ENCODE measurements around the gene FLAD1. TPM values are rescaled to one million over a fixed set of nuclear protein-coding genes. Genes with fewer than 3 reads are reported as not detected.

FLAD1 gene
- total and polyA plus RNA-seq, 2 of the 8 experiments (the other 6 are each of a cell fraction or from before 2014, with no cell fraction given), result 104 to 143 TPM

DNA sequence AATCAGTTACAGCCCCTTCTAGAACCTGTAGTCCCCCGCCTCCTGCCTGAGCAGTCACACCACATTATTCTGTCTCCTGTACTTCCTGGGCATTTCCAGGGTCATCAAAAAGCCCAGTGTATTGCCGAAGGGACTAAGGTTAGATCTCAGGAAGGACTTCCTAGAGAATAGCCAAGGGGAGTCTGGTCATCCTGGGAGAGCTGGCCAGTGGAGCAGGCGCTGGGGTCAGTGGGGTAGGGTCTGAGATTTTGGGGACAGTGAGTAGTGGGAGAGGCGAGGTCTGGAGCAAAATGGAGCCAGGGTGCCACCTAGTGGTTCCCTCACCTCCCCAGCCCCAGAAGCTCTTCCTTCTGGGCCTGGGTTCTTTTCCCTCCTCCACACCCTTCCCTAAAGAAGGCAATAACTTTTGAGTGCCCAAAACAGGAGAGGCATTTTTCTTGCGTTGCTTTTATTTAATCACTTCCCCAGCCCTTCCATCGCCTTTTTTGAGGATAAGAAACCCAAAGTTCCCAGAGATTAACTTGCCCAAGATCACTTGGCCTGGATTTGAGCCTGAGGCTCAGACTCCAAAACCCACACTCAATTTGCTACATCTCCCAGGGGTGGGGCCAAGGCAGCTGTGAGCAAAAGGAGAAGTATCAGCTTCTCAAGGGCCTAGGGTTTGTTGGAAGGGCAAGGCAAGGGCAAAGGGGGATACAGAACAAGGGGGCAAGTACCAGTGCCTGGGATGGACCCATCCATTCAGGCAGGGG, 39.3 kb upstream of the FLAD1 start:
- WGBS, 2 experiments (ENCODE audit: extremely low coverage in 1 of 2, insufficient coverage in 1 of 2, insufficient read length in 1 of 2, insufficient replicate concordance in 2 of 2, low coverage in 1 of 2, low lambda C conversion rate in 2 of 2, missing lambda C conversion rate in 1 of 2), result 40% methylated on average over 6 of the region's 6 CpGs; no CpG with 5 or more reads in 1 of the 2 experiments
- no peak overlapping the region for H3K56ac ChIP-seq (replicated peaks; ENCODE audit: insufficient read length, low read depth, low read length)
- H3K4ac ChIP-seq (replicated peaks; ENCODE audit: insufficient read length, low read depth, low read length), result no peak overlapping the region
- no peak overlapping the region for H3K4me3 ChIP-seq (ENCODE audit: extremely low read depth in 1 of 4, insufficient read depth in 2 of 4, low read depth in 3 of 4, low read length in 4 of 4)
- H2BK120ac ChIP-seq (replicated peaks; ENCODE audit: low read depth, low read length), result no peak overlapping the region
- FAIRE-seq (no peak), DNase-seq (ENCODE audit: low read depth in 1 of 2, low spot score in 2 of 2) (peak in 1 of 2 experiments; percentile 73)
- no peak overlapping the region for H4K5ac ChIP-seq (ENCODE audit: insufficient read length, low read depth, low read length)
- no peak overlapping the region for H4K91ac ChIP-seq (replicated peaks; ENCODE audit: insufficient read length, low read length)
- H3K79me1 ChIP-seq (ENCODE audit: low read depth, low read length), result no peaks in the 10 kb centered on the region
- H3K4me2 ChIP-seq (ENCODE audit: insufficient read depth in 1 of 2, low read depth in 2 of 2, low read length in 2 of 2), result no peak overlapping the region
- no peak overlapping the region for H2BK12ac ChIP-seq (ENCODE audit: low read depth, low read length)
- no peak overlapping the region for H3K18ac ChIP-seq (ENCODE audit: extremely low read depth, low read length)
- no peak overlapping the region for H4K8ac ChIP-seq (ENCODE audit: extremely low read depth, insufficient read depth, low read length)
- no peak overlapping the region for H3K23ac ChIP-seq (ENCODE audit: insufficient read length)
- no peaks in the 10 kb centered on the region for H3K27me3 ChIP-seq (replicated peaks in 1 of 4; ENCODE audit: control insufficient read depth in 3 of 4, extremely low read depth in 1 of 4, insufficient read depth in 3 of 4, low read length in 3 of 4)
- H2BK20ac ChIP-seq (ENCODE audit: low read length), result no peak overlapping the region
- TF ChIP-seq RAD21 (IDR thresholded peaks at IDR 0.05 in 1 of 2, conservative IDR thresholded peaks at IDR 0.05 in 1 of 2; ENCODE audit: low read depth in 2 of 2, low read length in 2 of 2) (peak; percentile 88), RXRA (IDR thresholded peaks at IDR 0.05; ENCODE audit: insufficient read depth, low read depth, low read length) (no peak)
- TF ChIP-seq, protein P1, sequence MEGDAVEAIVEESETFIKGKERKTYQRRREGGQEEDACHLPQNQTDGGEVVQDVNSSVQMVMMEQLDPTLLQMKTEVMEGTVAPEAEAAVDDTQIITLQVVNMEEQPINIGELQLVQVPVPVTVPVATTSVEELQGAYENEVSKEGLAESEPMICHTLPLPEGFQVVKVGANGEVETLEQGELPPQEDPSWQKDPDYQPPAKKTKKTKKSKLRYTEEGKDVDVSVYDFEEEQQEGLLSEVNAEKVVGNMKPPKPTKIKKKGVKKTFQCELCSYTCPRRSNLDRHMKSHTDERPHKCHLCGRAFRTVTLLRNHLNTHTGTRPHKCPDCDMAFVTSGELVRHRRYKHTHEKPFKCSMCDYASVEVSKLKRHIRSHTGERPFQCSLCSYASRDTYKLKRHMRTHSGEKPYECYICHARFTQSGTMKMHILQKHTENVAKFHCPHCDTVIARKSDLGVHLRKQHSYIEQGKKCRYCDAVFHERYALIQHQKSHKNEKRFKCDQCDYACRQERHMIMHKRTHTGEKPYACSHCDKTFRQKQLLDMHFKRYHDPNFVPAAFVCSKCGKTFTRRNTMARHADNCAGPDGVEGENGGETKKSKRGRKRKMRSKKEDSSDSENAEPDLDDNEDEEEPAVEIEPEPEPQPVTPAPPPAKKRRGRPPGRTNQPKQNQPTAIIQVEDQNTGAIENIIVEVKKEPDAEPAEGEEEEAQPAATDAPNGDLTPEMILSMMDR (IDR thresholded peaks at IDR 0.05; ENCODE audit: control extremely low read depth in 1 of 3, insufficient read depth in 1 of 3, low read depth in 1 of 3, low read length in 3 of 3), result peak; percentile 84 to 88 (median 87)
- no peak overlapping the region for H3K27ac ChIP-seq (ENCODE audit: low read depth, low read length)
- no peaks in the 10 kb centered on the region for H3K9me3 ChIP-seq (ENCODE audit: insufficient read depth in 2 of 2, low read depth in 1 of 2, low read length in 1 of 2)
- peaks cover 2 to 5% (median 5%) of the 10 kb centered on the region in 4 experiments; a peak in 6 of 7 replicates for H3K4me1 ChIP-seq (replicated peaks in 1 of 4; ENCODE audit: control insufficient read depth in 3 of 4, insufficient read depth in 4 of 4, low read length in 3 of 4)
- no peak overlapping the region for H2AFZ ChIP-seq (ENCODE audit: low read length)
- peaks cover 0 to under 1% of the 10 kb centered on the region in 2 experiments for H4K20me1 ChIP-seq (replicated peaks in 1 of 2; ENCODE audit: control insufficient read depth in 1 of 2, insufficient read depth in 2 of 2, low read length in 2 of 2)
- no peak overlapping the region for H2BK5ac ChIP-seq (ENCODE audit: low read depth, low read length)
- POLR2A ChIA-PET (ENCODE audit: partially characterized antibody), result interaction anchor here (0.9 to 1.9 kb wide), 7 partner anchors 9 to 274 kb away, joined by 3 to 7 read pairs (median 4); partner anchors contain the start of gene PYGO2
- CTCF ChIA-PET (ENCODE audit: partially characterized antibody), result interaction anchor here (0.7 to 1.9 kb wide), 24 partner anchors 16 to 397 kb away, joined by 3 to 6 read pairs (median 4); partner anchors contain the start of gene ADAM15
- no peak overlapping the region for H2BK15ac ChIP-seq (ENCODE audit: low read length)
- no peak overlapping the region for H3K14ac ChIP-seq (ENCODE audit: insufficient read length)
- H3K23me2 ChIP-seq (ENCODE audit: low read depth, low read length), result no peaks in the 10 kb centered on the region
- H3K79me2 ChIP-seq (ENCODE audit: control insufficient read depth in 1 of 2, insufficient read depth in 2 of 2, low read length in 2 of 2), result no peaks in the 10 kb centered on the region
- H3K36me3 ChIP-seq (ENCODE audit: control insufficient read depth in 2 of 4, insufficient read depth in 4 of 4, low read length in 3 of 4), result no peaks in the 10 kb centered on the region; a peak in 1 of 8 replicates
- H2AK5ac ChIP-seq (ENCODE audit: low read depth, low read length), result no peak overlapping the region
- no peak overlapping the region for H3K9ac ChIP-seq (replicated peaks in 1 of 4; ENCODE audit: extremely low read depth in 1 of 4, low read depth in 3 of 4, low read length in 3 of 4)

Measured in H1 (cell line).